Liver (tissue), 9 donors: ENCODE results near the gene GSK3B. TPM values are rescaled to one million over a fixed set of nuclear protein-coding genes. Genes with fewer than 3 reads are reported as not detected.

Experiments used
- DNase-seq: peaks from one replicate; pipeline ENCODE4 v3.0.0-alpha.2; 2017; ENCODE audit warnings: low spot score
- H3K27ac ChIP-seq, 2 donors: one replicate each; pipeline ENCODE4 v1.7.0; 2013; ENCODE audit warnings: inconsistent platforms in 2 of 2, low read length in 2 of 2, control low read depth in 1 of 2, low read depth in 1 of 2, mild to moderate bottlenecking in 1 of 2
- H3K27me3 ChIP-seq, 4 donors: one replicate each; pipeline versions ENCODE4 v1.6.1 to v1.7.0; 2013; ENCODE audit warnings: low read length in 3 of 4, inconsistent platforms in 1 of 4, mild to moderate bottlenecking in 1 of 4, moderate library complexity in 1 of 4; ENCODE audit not compliant: control insufficient read depth in 4 of 4, insufficient read depth in 4 of 4
- H3K36me3 ChIP-seq, 4 donors: one replicate each; pipeline versions ENCODE4 v1.6.1 to v1.7.0; 2013; ENCODE audit warnings: low read length in 3 of 4, mild to moderate bottlenecking in 3 of 4, low read depth in 1 of 4, moderate library complexity in 1 of 4; ENCODE audit not compliant: control insufficient read depth in 4 of 4, insufficient read depth in 3 of 4
- H3K4me1 ChIP-seq, 4 donors: one replicate each; pipeline versions ENCODE4 v1.6.1 to v1.7.0; 2013; ENCODE audit warnings: low read length in 3 of 4, mild to moderate bottlenecking in 3 of 4, moderate library complexity in 1 of 4; ENCODE audit not compliant: control insufficient read depth in 4 of 4, insufficient read depth in 4 of 4
- H3K4me3 ChIP-seq, 3 donors: one replicate each; pipeline versions ENCODE4 v1.6.1 to v1.7.0; 2013; ENCODE audit warnings: low read length in 3 of 3, control low read depth in 1 of 3, low read depth in 1 of 3, mild to moderate bottlenecking in 1 of 3
- H3K9ac ChIP-seq, 2 donors: one replicate each; pipeline ENCODE4 v1.7.0; 2013; ENCODE audit warnings: low read length in 2 of 2, mild to moderate bottlenecking in 2 of 2, moderate library complexity in 2 of 2, control low read depth in 1 of 2, low read depth in 1 of 2
- H3K9me3 ChIP-seq, 4 donors: one replicate each; pipeline versions ENCODE4 v1.6.1 to v1.7.0; 2013; ENCODE audit warnings: low read length in 3 of 4; ENCODE audit not compliant: control insufficient read depth in 4 of 4
- EGR1 ChIP-seq, 2 donors: IDR thresholded peaks; 2 replicates each; pipeline ENCODE4 v1.6.1; 2016 to 2018; ENCODE audit warnings: antibody characterized with exemption in 2 of 2, low read depth in 2 of 2
- FOXA1 ChIP-seq: IDR thresholded peaks from 2 replicates; pipeline ENCODE4 v1.6.1; 2016; ENCODE audit warnings: antibody characterized with exemption
- FOXA2 ChIP-seq: IDR thresholded peaks from 2 replicates; pipeline ENCODE4 v1.6.1; 2016; ENCODE audit warnings: antibody characterized with exemption
- GABPA ChIP-seq, 2 donors: IDR thresholded peaks in 1 of 2; conservative IDR thresholded peaks in 1 of 2; 2 replicates each; pipeline ENCODE4 v1.6.1; 2016; ENCODE audit warnings: antibody characterized with exemption in 2 of 2, mild to moderate bottlenecking in 1 of 2, moderate library complexity in 1 of 2
- HNF4A ChIP-seq, 2 donors: conservative IDR thresholded peaks; 2 replicates each; pipeline ENCODE4 v1.6.1; 2016; ENCODE audit warnings: antibody characterized with exemption in 2 of 2, mild to moderate bottlenecking in 2 of 2
- HNF4G ChIP-seq: IDR thresholded peaks from 2 replicates; pipeline ENCODE4 v1.6.1; 2016; ENCODE audit warnings: antibody characterized with exemption
- JUND ChIP-seq, 2 donors: IDR thresholded peaks; 2 replicates each; pipeline ENCODE4 v1.6.1; 2016; ENCODE audit warnings: antibody characterized with exemption in 2 of 2
- NR2F2 ChIP-seq: IDR thresholded peaks from 2 replicates; pipeline ENCODE4 v1.6.1; 2016; ENCODE audit warnings: antibody characterized with exemption
- RAD21 ChIP-seq, 2 donors: IDR thresholded peaks; 2 replicates each; pipeline ENCODE4 v1.6.1; 2016; ENCODE audit warnings: antibody characterized with exemption in 2 of 2, mild to moderate bottlenecking in 2 of 2
- RXRA ChIP-seq, 2 donors: IDR thresholded peaks; 2 replicates each; pipeline ENCODE4 v1.6.1; 2017 to 2018; ENCODE audit warnings: antibody characterized with exemption in 2 of 2, mild to moderate bottlenecking in 1 of 2
- SP1 ChIP-seq: IDR thresholded peaks from 2 replicates; pipeline ENCODE4 v1.6.1; 2018; ENCODE audit warnings: antibody characterized with exemption, mild to moderate bottlenecking
- TAF1 ChIP-seq: conservative IDR thresholded peaks from 2 replicates; pipeline ENCODE4 v1.6.1; 2016; ENCODE audit warnings: antibody characterized with exemption, mild to moderate bottlenecking
- YY1 ChIP-seq: IDR thresholded peaks from 2 replicates; pipeline ENCODE4 v1.6.1; 2016; ENCODE audit warnings: antibody characterized with exemption, mild to moderate bottlenecking
- WGBS: extraction: QIAGEN DNeasy Blood & Tissue Kit; methylation state at CpG from one replicate; pipeline ENCODE4 v1.1.7; 2013; 5-methylcytosine and 5-hydroxymethylcytosine counted together
- polyA plus RNA-seq, 2 donors: library from polyadenylated mRNA; stranded (reverse) in 1 of 2; unstranded in 1 of 2; fragments of 200-250 nt in 1 of 2; fragments of >200 nt in 1 of 2; fragmentation: Nextera tagmentation in 1 of 2; extraction: Ambion mirVana in 1 of 2; gene quantifications; one replicate each; pipeline versions ENCODE4 v1.2.1 to v1.2.3, GENCODE V29; 2013 to 2015
- total RNA-seq, 2 donors: library from RNA; depleted of rRNA; stranded (reverse); fragments of >200 nt; gene quantifications; one replicate each; pipeline ENCODE4 v1.2.3, GENCODE V29; 2014
- TF ChIP-seq, protein P1 (sequence below): fragments of 150-350 bp; IDR thresholded peaks from 2 replicates; pipeline ENCODE4 v1.5.1; 2017; ENCODE audit warnings: improper control_type of control experiment, low read depth, low read length; ENCODE audit not compliant: missing input control
- TF ChIP-seq, protein P2 (sequence below): IDR thresholded peaks from 2 replicates; pipeline ENCODE4 v1.6.1; 2016; ENCODE audit warnings: antibody characterized with exemption
- TF ChIP-seq, protein P3 (sequence below): IDR thresholded peaks from 2 replicates; pipeline ENCODE4 v1.6.1; 2016; ENCODE audit warnings: antibody characterized with exemption, mild to moderate bottlenecking
- TF ChIP-seq, protein P4 (sequence below): IDR thresholded peaks from 2 replicates; pipeline ENCODE4 v1.6.1; 2016; ENCODE audit warnings: antibody characterized with exemption
- TF ChIP-seq, protein P5 (sequence below): IDR thresholded peaks from 2 replicates; pipeline ENCODE4 v1.6.1; 2016; ENCODE audit warnings: antibody characterized with exemption
- donor health status: healthy.
- donor health status: healthy.
- donor health status: healthy.
- donor health status: healthy.
- donor health status: healthy.

GSK3B gene
- total and polyA plus RNA-seq, 4 donors, result 10.5 to 20.8 (median 18.5) TPM

DNA sequence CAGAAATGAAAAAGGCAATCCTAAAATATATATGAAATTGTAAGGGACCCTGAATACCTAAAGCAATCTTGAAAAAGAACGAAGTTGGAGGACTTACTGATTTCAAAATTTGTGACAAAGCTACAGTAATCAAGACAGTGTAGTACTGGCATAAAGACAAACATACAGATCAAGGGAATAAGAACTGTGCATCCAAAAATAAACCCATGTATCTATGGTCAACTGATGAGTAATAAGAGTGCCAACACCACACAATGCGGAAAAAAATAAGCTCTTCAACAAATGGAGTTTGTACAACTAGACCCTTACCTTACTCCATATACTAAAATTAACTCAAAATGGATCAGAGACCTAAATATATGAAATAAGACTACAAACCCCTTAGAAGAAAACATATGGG is 29.6 kb downstream of the GSK3B start:
- H3K4me1 ChIP-seq, result peaks cover 0 to 5% (median 2%) of the 10 kb centered on the region in 4 donors
- WGBS, result 98% methylated on average over 2 of the region's 2 CpGs
- DNase-seq, result no peak

More for the DNA sequence above, 29.6 kb downstream of the GSK3B start:
- Histone ChIP-seq H3K36me3 (no peaks in the 10 kb centered on the region), H3K27ac (no peak overlapping the region), H3K9me3 (no peaks in the 10 kb centered on the region), H3K4me3 (no peak overlapping the region), H3K9ac (no peak overlapping the region), H3K27me3 (no peaks in the 10 kb centered on the region)
- TF ChIP-seq, protein P1, sequence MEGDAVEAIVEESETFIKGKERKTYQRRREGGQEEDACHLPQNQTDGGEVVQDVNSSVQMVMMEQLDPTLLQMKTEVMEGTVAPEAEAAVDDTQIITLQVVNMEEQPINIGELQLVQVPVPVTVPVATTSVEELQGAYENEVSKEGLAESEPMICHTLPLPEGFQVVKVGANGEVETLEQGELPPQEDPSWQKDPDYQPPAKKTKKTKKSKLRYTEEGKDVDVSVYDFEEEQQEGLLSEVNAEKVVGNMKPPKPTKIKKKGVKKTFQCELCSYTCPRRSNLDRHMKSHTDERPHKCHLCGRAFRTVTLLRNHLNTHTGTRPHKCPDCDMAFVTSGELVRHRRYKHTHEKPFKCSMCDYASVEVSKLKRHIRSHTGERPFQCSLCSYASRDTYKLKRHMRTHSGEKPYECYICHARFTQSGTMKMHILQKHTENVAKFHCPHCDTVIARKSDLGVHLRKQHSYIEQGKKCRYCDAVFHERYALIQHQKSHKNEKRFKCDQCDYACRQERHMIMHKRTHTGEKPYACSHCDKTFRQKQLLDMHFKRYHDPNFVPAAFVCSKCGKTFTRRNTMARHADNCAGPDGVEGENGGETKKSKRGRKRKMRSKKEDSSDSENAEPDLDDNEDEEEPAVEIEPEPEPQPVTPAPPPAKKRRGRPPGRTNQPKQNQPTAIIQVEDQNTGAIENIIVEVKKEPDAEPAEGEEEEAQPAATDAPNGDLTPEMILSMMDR, result no peak
- TF ChIP-seq EGR1 (IDR thresholded peaks at IDR 0.05; ENCODE audit: low read depth in 2 of 2) (no peak), RXRA (IDR thresholded peaks at IDR 0.05) (no peak), GABPA (IDR thresholded peaks at IDR 0.05 in 1 of 2, conservative IDR thresholded peaks at IDR 0.05 in 1 of 2) (no peak), YY1 (no peak), FOXA1 (no peak), HNF4A (conservative IDR thresholded peaks at IDR 0.05) (no peak), TAF1 (no peak), SP1 (no peak), HNF4G (no peak), JUND (IDR thresholded peaks at IDR 0.05) (no peak), FOXA2 (no peak), RAD21 (IDR thresholded peaks at IDR 0.05) (no peak), NR2F2 (no peak)
- TF ChIP-seq, protein P2, sequence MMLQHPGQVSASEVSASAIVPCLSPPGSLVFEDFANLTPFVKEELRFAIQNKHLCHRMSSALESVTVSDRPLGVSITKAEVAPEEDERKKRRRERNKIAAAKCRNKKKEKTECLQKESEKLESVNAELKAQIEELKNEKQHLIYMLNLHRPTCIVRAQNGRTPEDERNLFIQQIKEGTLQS, result no peak
- TF ChIP-seq, protein P3, sequence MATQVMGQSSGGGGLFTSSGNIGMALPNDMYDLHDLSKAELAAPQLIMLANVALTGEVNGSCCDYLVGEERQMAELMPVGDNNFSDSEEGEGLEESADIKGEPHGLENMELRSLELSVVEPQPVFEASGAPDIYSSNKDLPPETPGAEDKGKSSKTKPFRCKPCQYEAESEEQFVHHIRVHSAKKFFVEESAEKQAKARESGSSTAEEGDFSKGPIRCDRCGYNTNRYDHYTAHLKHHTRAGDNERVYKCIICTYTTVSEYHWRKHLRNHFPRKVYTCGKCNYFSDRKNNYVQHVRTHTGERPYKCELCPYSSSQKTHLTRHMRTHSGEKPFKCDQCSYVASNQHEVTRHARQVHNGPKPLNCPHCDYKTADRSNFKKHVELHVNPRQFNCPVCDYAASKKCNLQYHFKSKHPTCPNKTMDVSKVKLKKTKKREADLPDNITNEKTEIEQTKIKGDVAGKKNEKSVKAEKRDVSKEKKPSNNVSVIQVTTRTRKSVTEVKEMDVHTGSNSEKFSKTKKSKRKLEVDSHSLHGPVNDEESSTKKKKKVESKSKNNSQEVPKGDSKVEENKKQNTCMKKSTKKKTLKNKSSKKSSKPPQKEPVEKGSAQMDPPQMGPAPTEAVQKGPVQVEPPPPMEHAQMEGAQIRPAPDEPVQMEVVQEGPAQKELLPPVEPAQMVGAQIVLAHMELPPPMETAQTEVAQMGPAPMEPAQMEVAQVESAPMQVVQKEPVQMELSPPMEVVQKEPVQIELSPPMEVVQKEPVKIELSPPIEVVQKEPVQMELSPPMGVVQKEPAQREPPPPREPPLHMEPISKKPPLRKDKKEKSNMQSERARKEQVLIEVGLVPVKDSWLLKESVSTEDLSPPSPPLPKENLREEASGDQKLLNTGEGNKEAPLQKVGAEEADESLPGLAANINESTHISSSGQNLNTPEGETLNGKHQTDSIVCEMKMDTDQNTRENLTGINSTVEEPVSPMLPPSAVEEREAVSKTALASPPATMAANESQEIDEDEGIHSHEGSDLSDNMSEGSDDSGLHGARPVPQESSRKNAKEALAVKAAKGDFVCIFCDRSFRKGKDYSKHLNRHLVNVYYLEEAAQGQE, result no peak
- TF ChIP-seq, protein P4, sequence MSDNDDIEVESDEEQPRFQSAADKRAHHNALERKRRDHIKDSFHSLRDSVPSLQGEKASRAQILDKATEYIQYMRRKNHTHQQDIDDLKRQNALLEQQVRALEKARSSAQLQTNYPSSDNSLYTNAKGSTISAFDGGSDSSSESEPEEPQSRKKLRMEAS, result no peak
- TF ChIP-seq, protein P5, sequence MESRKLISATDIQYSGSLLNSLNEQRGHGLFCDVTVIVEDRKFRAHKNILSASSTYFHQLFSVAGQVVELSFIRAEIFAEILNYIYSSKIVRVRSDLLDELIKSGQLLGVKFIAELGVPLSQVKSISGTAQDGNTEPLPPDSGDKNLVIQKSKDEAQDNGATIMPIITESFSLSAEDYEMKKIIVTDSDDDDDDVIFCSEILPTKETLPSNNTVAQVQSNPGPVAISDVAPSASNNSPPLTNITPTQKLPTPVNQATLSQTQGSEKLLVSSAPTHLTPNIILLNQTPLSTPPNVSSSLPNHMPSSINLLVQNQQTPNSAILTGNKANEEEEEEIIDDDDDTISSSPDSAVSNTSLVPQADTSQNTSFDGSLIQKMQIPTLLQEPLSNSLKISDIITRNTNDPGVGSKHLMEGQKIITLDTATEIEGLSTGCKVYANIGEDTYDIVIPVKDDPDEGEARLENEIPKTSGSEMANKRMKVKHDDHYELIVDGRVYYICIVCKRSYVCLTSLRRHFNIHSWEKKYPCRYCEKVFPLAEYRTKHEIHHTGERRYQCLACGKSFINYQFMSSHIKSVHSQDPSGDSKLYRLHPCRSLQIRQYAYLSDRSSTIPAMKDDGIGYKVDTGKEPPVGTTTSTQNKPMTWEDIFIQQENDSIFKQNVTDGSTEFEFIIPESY, result no peak
